SK-N-SH (cell line): ENCODE data around the gene P2RY8. TPM values are rescaled to one million over a fixed set of nuclear protein-coding genes. Genes with fewer than 3 reads are reported as not detected.

Experiments
- CTCF ChIA-PET: fragments of 300-600, 350-600 bp; formaldehyde crosslinking; extraction: SDS; loops from one replicate; lab custom pipeline; 2021; lab: Yijun Ruan, JAX
- POLR2A ChIA-PET: fragments of 350-600 bp; sonication (Branson Sonifier 250); formaldehyde crosslinking; extraction: SDS; loops from one replicate; lab custom pipeline; 2020; ENCODE audit warnings: antibody characterized with exemption, inconsistent platforms; lab: Yijun Ruan, JAX
- DNase-seq: peaks from one replicate; pipeline ENCODE4 v3.0.0; 2012
- H2AFZ ChIP-seq: fragments of 200-600 bp; sonication (generic); 2 replicates; pipeline ENCODE4 v1.8.1; 2016; ENCODE audit warnings: antibody characterized with exemption, mild to moderate bottlenecking, low read depth
- H3F3A ChIP-seq: fragments of 200-600 bp; sonication (generic); replicated peaks from 2 replicates; pipeline ENCODE3; 2016; ENCODE audit warnings: antibody characterized with exemption, mild to moderate bottlenecking; ENCODE audit not compliant: insufficient read depth
- H3K27ac ChIP-seq, 2 experiments: fragments of 200-500 bp in 1 of 2; fragments of 200-600 bp in 1 of 2; sonication (Bioruptor generic) in 1 of 2; sonication (generic), shearing (Covaris generic) in 1 of 2; 2 replicates each; pipeline versions ENCODE4 v1.5.1 to v1.6.1; 2014 to 2016; ENCODE audit warnings: low read depth in 2 of 2, inconsistent platforms in 1 of 2, low read length in 1 of 2, mild to moderate bottlenecking in 1 of 2, mixed read lengths in 1 of 2
- H3K27me3 ChIP-seq: fragments of 200-600 bp; sonication (generic), shearing (Covaris generic); 2 replicates; pipeline ENCODE4 v1.6.1; 2016; ENCODE audit warnings: mixed run types; ENCODE audit not compliant: insufficient read depth
- H3K36me3 ChIP-seq, 2 experiments: fragments of 200-500 bp in 1 of 2; fragments of 200-600 bp in 1 of 2; sonication (Bioruptor generic) in 1 of 2; sonication (generic) in 1 of 2; replicated peaks in 1 of 2; 2 replicates each; pipeline versions ENCODE3 to v1.5.1; 2014 to 2016; ENCODE audit warnings: low read length in 1 of 2, mild to moderate bottlenecking in 1 of 2; ENCODE audit not compliant: insufficient read depth in 2 of 2, control insufficient read depth in 1 of 2
- H3K4me1 ChIP-seq, 2 experiments: fragments of 200-500 bp in 1 of 2; fragments of 200-600 bp in 1 of 2; sonication (Bioruptor generic) in 1 of 2; sonication (generic), shearing (Covaris generic) in 1 of 2; 2 replicates each; pipeline versions ENCODE4 v1.5.1 to v1.6.1; 2014 to 2016; ENCODE audit warnings: low read depth in 1 of 2, low read length in 1 of 2, mixed run types in 1 of 2; ENCODE audit not compliant: insufficient read depth in 2 of 2, control insufficient read depth in 1 of 2
- H3K4me2 ChIP-seq: fragments of 200-600 bp; sonication (generic), shearing (Covaris generic); 2 replicates; pipeline ENCODE4 v1.6.1; 2017; ENCODE audit warnings: mixed run types
- H3K4me3 ChIP-seq, 2 experiments: fragments of 200-500 bp in 1 of 2; fragments of 200-600 bp in 1 of 2; sonication (Bioruptor generic) in 1 of 2; sonication (generic), shearing (Covaris generic) in 1 of 2; 2 replicates each; pipeline versions ENCODE4 v1.5.1 to v1.8.1; 2014 to 2016; ENCODE audit warnings: low read depth in 2 of 2, inconsistent platforms in 1 of 2, low read length in 1 of 2, mild to moderate bottlenecking in 1 of 2, mixed read lengths in 1 of 2, moderate library complexity in 1 of 2
- H3K79me2 ChIP-seq: fragments of 200-600 bp; sonication (generic); 2 replicates; pipeline ENCODE4 v1.8.1; 2017; ENCODE audit warnings: mild to moderate bottlenecking; ENCODE audit not compliant: insufficient read depth
- H3K9ac ChIP-seq: fragments of 200-600 bp; sonication (generic); 2 replicates; pipeline ENCODE4 v1.6.1; 2017; ENCODE audit warnings: mixed run types
- H3K9me2 ChIP-seq: fragments of 200-600 bp; sonication (generic); 2 replicates; pipeline ENCODE4 v1.6.1; 2017; ENCODE audit warnings: mixed run types
- H3K9me3 ChIP-seq: fragments of 200-600 bp; sonication (generic); 2 replicates; pipeline ENCODE4 v1.6.1; 2017; ENCODE audit warnings: mixed run types, mild to moderate bottlenecking, moderate library complexity
- H4K20me1 ChIP-seq: fragments of 200-600 bp; sonication (generic); 2 replicates; pipeline ENCODE4 v1.6.1; 2017; ENCODE audit warnings: mild to moderate bottlenecking, mixed run types; ENCODE audit not compliant: insufficient read depth
- CHD2 ChIP-seq: fragments of 150-350 bp; IDR thresholded peaks from 2 replicates; pipeline ENCODE4 v1.6.1; 2018; ENCODE audit warnings: low read length; ENCODE audit not compliant: partially characterized antibody
- FOSL2 ChIP-seq: IDR thresholded peaks from 2 replicates; pipeline ENCODE4 v1.4.0; 2012; ENCODE audit warnings: low read depth, mild to moderate bottlenecking, moderate library complexity, borderline replicate concordance
- MAX ChIP-seq: IDR thresholded peaks from 2 replicates; pipeline ENCODE4 v1.4.0; 2012; ENCODE audit warnings: low read depth
- MXI1 ChIP-seq: IDR thresholded peaks from 2 replicates; pipeline ENCODE4 v1.6.1; 2012; ENCODE audit warnings: mild to moderate bottlenecking, low read depth, low read length, improper control_type of control experiment
- NFIC ChIP-seq: IDR thresholded peaks from 2 replicates; pipeline ENCODE4 v1.4.0; 2012; ENCODE audit warnings: borderline replicate concordance
- NRF1 ChIP-seq: IDR thresholded peaks from 2 replicates; pipeline ENCODE4 v1.6.1; 2012; ENCODE audit warnings: low read depth, mild to moderate bottlenecking, low read length
- POLR2AphosphoS5 ChIP-seq: IDR thresholded peaks from 2 replicates; pipeline ENCODE4 v1.6.1; 2012; ENCODE audit warnings: low read depth, low read length
- RAD21 ChIP-seq: IDR thresholded peaks from 2 replicates; pipeline ENCODE4 v1.6.1; 2012; ENCODE audit warnings: mild to moderate bottlenecking, low read length
- SMC3 ChIP-seq: IDR thresholded peaks from 2 replicates; pipeline ENCODE4 v1.6.1; 2012; ENCODE audit warnings: low read depth, low read length, improper control_type of control experiment
- TAF1 ChIP-seq: IDR thresholded peaks from 2 replicates; pipeline ENCODE4 v1.6.1; 2012; ENCODE audit warnings: low read depth, mild to moderate bottlenecking, low read length, moderate library complexity, borderline replicate concordance
- TEAD4 ChIP-seq: IDR thresholded peaks from 2 replicates; pipeline ENCODE4 v1.4.0; 2012; ENCODE audit warnings: mild to moderate bottlenecking, borderline replicate concordance; ENCODE audit not compliant: insufficient read depth
- USF1 ChIP-seq: IDR thresholded peaks from 2 replicates; pipeline ENCODE4 v1.4.0; 2012; ENCODE audit warnings: low read depth, borderline replicate concordance
- YY1 ChIP-seq: IDR thresholded peaks from 2 replicates; pipeline ENCODE4 v1.4.0; 2012; ENCODE audit warnings: low read depth, mild to moderate bottlenecking
- WGBS: methylation state at CpG from one replicate; pipeline ENCODE4 v1.1.6; 2017; ENCODE audit warnings: low lambda C conversion rate; 5-methylcytosine and 5-hydroxymethylcytosine counted together
- polyA plus RNA-seq, 3 experiments: library from polyadenylated mRNA; depleted of rRNA; stranded (reverse); fragments of >200 nt; gene quantifications; 2 replicates each; pipeline ENCODE4 v1.2.3, GENCODE V29; 2012
- TF ChIP-seq, protein P1 (sequence below): fragments of 200-600 bp; sonication (generic); IDR thresholded peaks from 2 replicates; pipeline ENCODE4 v1.6.1; 2017; ENCODE audit warnings: antibody characterized with exemption, mild to moderate bottlenecking, moderate library complexity

Gene P2RY8
- polyA plus RNA-seq, 1 of the 3 experiments (the other 2 are of a cell fraction), result 0.08 TPM

DNA sequence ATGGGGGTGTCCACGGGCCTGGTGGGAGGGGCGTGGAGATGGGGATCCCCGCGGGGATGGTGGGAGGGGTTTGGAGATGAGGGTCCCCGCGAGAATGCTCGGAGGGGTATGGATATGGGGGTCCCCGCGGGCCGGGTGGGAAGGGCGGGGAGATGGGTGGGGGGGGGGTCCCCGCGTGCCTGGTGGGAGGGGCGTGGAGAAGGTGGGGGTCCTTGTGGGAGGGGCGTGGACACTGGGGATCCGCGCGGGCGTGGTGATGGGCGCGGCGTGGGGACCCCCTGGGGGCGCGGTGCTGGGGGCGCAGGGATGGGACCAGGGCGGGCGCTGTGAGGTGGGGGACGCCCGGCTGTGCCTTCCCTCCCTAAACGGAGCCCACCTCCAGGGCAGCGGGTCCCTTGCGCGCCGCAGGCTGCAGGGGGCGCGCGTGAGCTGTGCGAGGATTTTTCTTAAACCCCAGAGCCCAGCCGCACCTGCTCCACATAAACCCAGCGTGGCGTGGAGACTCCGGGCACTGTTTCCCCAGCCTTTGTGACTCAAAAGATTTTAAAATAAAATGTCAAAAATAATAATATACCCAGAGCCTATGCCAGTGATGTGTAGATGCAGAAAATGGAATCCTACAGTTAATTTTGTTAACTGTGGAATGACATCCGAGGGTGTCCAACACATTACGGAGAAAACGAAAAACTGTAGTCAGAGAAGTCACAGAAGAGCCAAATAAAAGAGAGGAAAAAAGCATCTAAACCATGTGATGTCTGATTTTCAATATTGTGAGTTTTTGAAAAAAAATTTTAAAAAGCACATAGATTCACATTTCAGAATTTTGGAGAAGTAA, 82.8 kb downstream of the P2RY8 start:
- ChIA-PET POLR2A (no interaction called here), CTCF (no interaction called here)
- H3K9ac ChIP-seq, result no peak overlapping the region
- H3K79me2 ChIP-seq, result peaks cover 23% of the 10 kb centered on the region
- H3K4me1 ChIP-seq, result peaks cover 0 to 9% of the 10 kb centered on the region in 2 experiments; a peak in 1 of 4 replicates
- peaks cover 16% of the 10 kb centered on the region; the same call in 1 of the 2 replicates for H3K27me3 ChIP-seq
- no peak overlapping the region for H2AFZ ChIP-seq
- no peaks in the 10 kb centered on the region for H3K36me3 ChIP-seq
- H3K9me3 ChIP-seq, result no peaks in the 10 kb centered on the region
- DNase-seq, result peak; percentile 85
- H4K20me1 ChIP-seq, result 0 out of 2 replicates have a peak, but pooled peaks cover 3% of the 10 kb centered on the region
- TF ChIP-seq SMC3 (peak; percentile 70), MAX (0 out of 2 replicates have a peak, but pooled peaks have one; percentile 42), RAD21 (peak; percentile 83), NFIC (no peak), CHD2 (no peak), FOSL2 (no peak), MXI1 (no peak)
- TF ChIP-seq, protein P1, sequence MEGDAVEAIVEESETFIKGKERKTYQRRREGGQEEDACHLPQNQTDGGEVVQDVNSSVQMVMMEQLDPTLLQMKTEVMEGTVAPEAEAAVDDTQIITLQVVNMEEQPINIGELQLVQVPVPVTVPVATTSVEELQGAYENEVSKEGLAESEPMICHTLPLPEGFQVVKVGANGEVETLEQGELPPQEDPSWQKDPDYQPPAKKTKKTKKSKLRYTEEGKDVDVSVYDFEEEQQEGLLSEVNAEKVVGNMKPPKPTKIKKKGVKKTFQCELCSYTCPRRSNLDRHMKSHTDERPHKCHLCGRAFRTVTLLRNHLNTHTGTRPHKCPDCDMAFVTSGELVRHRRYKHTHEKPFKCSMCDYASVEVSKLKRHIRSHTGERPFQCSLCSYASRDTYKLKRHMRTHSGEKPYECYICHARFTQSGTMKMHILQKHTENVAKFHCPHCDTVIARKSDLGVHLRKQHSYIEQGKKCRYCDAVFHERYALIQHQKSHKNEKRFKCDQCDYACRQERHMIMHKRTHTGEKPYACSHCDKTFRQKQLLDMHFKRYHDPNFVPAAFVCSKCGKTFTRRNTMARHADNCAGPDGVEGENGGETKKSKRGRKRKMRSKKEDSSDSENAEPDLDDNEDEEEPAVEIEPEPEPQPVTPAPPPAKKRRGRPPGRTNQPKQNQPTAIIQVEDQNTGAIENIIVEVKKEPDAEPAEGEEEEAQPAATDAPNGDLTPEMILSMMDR, result peak; percentile 93
- peaks cover 8% of the 10 kb centered on the region for H3F3A ChIP-seq
- H3K4me3 ChIP-seq, result peak overlapping the region; percentile 60 to 65; a peak in 3 of 4 replicates
- H3K4me2 ChIP-seq, result peak overlapping the region; percentile 85; the same call in 1 of the 2 replicates
- H3K9me2 ChIP-seq, result no peaks in the 10 kb centered on the region
- no peak overlapping the region for H3K27ac ChIP-seq
- WGBS, result 6% methylated on average over 35 of the region's 45 CpGs

- no peak for DNase-seq
- H2AFZ ChIP-seq, result peak overlapping the region; percentile 85; the same call in 1 of the 2 replicates
- no peak for TF ChIP-seq SMC3
- peak; percentile 50; the same call in 1 of the 2 replicates for TF ChIP-seq TAF1
- TF ChIP-seq YY1, result peak; percentile 76
- TF ChIP-seq TEAD4, result no peak
- TF ChIP-seq POLR2AphosphoS5, result peak; percentile 59
- TF ChIP-seq MXI1, result no peak
- no peak for TF ChIP-seq NRF1
- TF ChIP-seq USF1, result no peak
- POLR2A ChIA-PET, result no interaction called here
- CTCF ChIA-PET, result no interaction called here
- peak overlapping the region; percentile 69; the same call in 1 of the 2 replicates for H3K9ac ChIP-seq
- no peaks in the 10 kb centered on the region for H3K36me3 ChIP-seq
- H3K4me2 ChIP-seq, result peak overlapping the region; percentile 85; the same call in 1 of the 2 replicates
- WGBS, result 2% methylated on average over 21 of the region's 34 CpGs
- no peaks in the 10 kb centered on the region for H3K9me3 ChIP-seq
- H3K4me1 ChIP-seq, result peaks cover 0 to 9% of the 10 kb centered on the region in 2 experiments; a peak in 1 of 4 replicates
- H3F3A ChIP-seq, result peaks cover 8% of the 10 kb centered on the region
- H3K79me2 ChIP-seq, result peaks cover 30% of the 10 kb centered on the region
- H4K20me1 ChIP-seq, result 0 out of 2 replicates have a peak, but pooled peaks cover 3% of the 10 kb centered on the region
- H3K27me3 ChIP-seq, result peaks cover 16% of the 10 kb centered on the region; the same call in 1 of the 2 replicates
- peak overlapping the region; percentile 63 to 65; a peak in 3 of 4 replicates for H3K4me3 ChIP-seq
- H3K9me2 ChIP-seq, result no peaks in the 10 kb centered on the region
- peak overlapping the region; percentile 80 to 81 for H3K27ac ChIP-seq
These were observed 83.6 kb downstream of the P2RY8 start for GRCh38 chrX:1453395-1453783.
